HCT116 (cell line): ENCODE results near the gene ZBTB7B. TPM values are rescaled to one million over a fixed set of nuclear protein-coding genes. Genes with fewer than 3 reads are reported as not detected.

Experiments
- ATAC-seq: fragments of 200-7000 bp; cut with Tn5 transposase; 2 replicates; pipeline ENCODE4 v1.9.1; 2020; ENCODE audit warnings: mild to moderate bottlenecking, moderate library complexity
- BruUV-seq: library from RNA; stranded (reverse); fragments of 400-500 nt; replicated peaks from 2 replicates; lab custom pipeline; 2021; lab: Mats Ljungman, UMichigan
- CTCF ChIA-PET: fragments of 300-600 bp; sonication (Branson Sonifier 250); formaldehyde crosslinking; loops from one replicate; lab custom pipeline; 2021; ENCODE audit warnings: antibody characterized with exemption; lab: Charles Lee
- POLR2A ChIA-PET: fragments of 300-600, 350-600 bp; sonication (Branson Sonifier 250); formaldehyde crosslinking; loops from one replicate; lab custom pipeline; 2021; ENCODE audit warnings: antibody characterized with exemption; lab: Charles Lee
- RAD21 ChIA-PET, 2 experiments: fragments of 300-600 bp; sonication (Branson Sonifier 250); formaldehyde crosslinking; loops; one replicate each; lab custom pipeline; 2023; ENCODE audit warnings: low total read pairs in 2 of 2; ENCODE audit not compliant: uncharacterized antibody in 2 of 2, unreplicated experiment in 2 of 2, low non-redundant PET in 1 of 2; lab: Charles Lee
- DNase-seq: peaks from one replicate; pipeline ENCODE4 v3.0.0-alpha.2; 2010; ENCODE audit warnings: low read depth, low spot score
- H2AFZ ChIP-seq: fragments of 200-600 bp; shearing (Covaris generic), sonication (generic); 2 replicates; pipeline ENCODE4 v1.6.1; 2017; ENCODE audit warnings: low read depth, mixed run types, mixed read lengths, antibody characterized with exemption, low read length; ENCODE audit not compliant: poor library complexity, severe bottlenecking
- H3K27ac ChIP-seq: 2 replicates; pipeline ENCODE4 v1.5.1; 2012; ENCODE audit warnings: low read depth, low read length
- H3K27me3 ChIP-seq: fragments of 200-600 bp; sonication (generic); 2 replicates; pipeline ENCODE4 v1.6.1; 2016; ENCODE audit warnings: mixed run types, low read length, mixed read lengths; ENCODE audit not compliant: insufficient read depth
- H3K36me3 ChIP-seq, 2 experiments: fragments of 200-500 bp in 1 of 2; fragments of 200-600 bp in 1 of 2; sonication (Bioruptor generic) in 1 of 2; sonication (generic) in 1 of 2; 2 replicates each; pipeline versions ENCODE4 v1.5.1 to v1.6.1; 2014 to 2016; ENCODE audit warnings: low read length in 2 of 2, inconsistent platforms in 1 of 2, mixed read lengths in 1 of 2, mixed run types in 1 of 2; ENCODE audit not compliant: insufficient read depth in 2 of 2, control insufficient read depth in 1 of 2
- H3K4me1 ChIP-seq, 2 experiments: fragments of 200-600 bp in 1 of 2; sonication (generic) in 1 of 2; 2 replicates each; pipeline versions ENCODE4 v1.5.1 to v1.6.1; 2012 to 2017; ENCODE audit warnings: low read length in 2 of 2, inconsistent platforms in 1 of 2, mild to moderate bottlenecking in 1 of 2, mixed read lengths in 1 of 2, mixed run types in 1 of 2, moderate library complexity in 1 of 2; ENCODE audit not compliant: insufficient read depth in 2 of 2, control insufficient read depth in 1 of 2
- H3K4me2 ChIP-seq: fragments of 200-600 bp; sonication (generic); 2 replicates; pipeline ENCODE4 v1.6.1; 2017; ENCODE audit warnings: mixed run types, low read length, mixed read lengths
- H3K4me3 ChIP-seq, 2 experiments: fragments of 200-600 bp in 1 of 2; sonication (generic) in 1 of 2; replicated peaks in 1 of 2; 2 replicates each; pipeline ENCODE4 v1.5.1; 2011 to 2016; ENCODE audit warnings: low read length in 2 of 2, control low read depth in 1 of 2, low read depth in 1 of 2, mild to moderate bottlenecking in 1 of 2, mixed read lengths in 1 of 2, mixed run types in 1 of 2
- H3K79me2 ChIP-seq: fragments of 200-600 bp; sonication (generic); 2 replicates; pipeline ENCODE4 v1.6.1; 2017; ENCODE audit warnings: mild to moderate bottlenecking, mixed run types, low read length, moderate library complexity, mixed read lengths; ENCODE audit not compliant: insufficient read depth
- H3K9ac ChIP-seq: fragments of 200-600 bp; sonication (generic); 2 replicates; pipeline ENCODE4 v1.6.1; 2016; ENCODE audit warnings: low read length, mixed read lengths
- H3K9me2 ChIP-seq: fragments of 200-600 bp; sonication (generic), shearing (Covaris generic); 2 replicates; pipeline ENCODE4 v1.6.1; 2017; ENCODE audit warnings: mixed run types, mild to moderate bottlenecking, moderate library complexity; ENCODE audit not compliant: insufficient read depth
- H3K9me3 ChIP-seq, 2 experiments: fragments of 200-500 bp in 1 of 2; fragments of 200-600 bp in 1 of 2; sonication (Bioruptor generic) in 1 of 2; sonication (generic) in 1 of 2; 2 replicates each; pipeline ENCODE4 v1.6.1; 2014 to 2017; ENCODE audit warnings: low read length in 2 of 2, mixed read lengths in 2 of 2, inconsistent platforms in 1 of 2, low read depth in 1 of 2, mild to moderate bottlenecking in 1 of 2, mixed run types in 1 of 2, moderate library complexity in 1 of 2; ENCODE audit not compliant: control insufficient read depth in 1 of 2, insufficient read depth in 1 of 2
- H4K20me1 ChIP-seq: fragments of 200-600 bp; sonication (generic), shearing (Covaris generic); 2 replicates; pipeline ENCODE4 v1.6.1; 2017; ENCODE audit warnings: mixed run types, mild to moderate bottlenecking, moderate library complexity; ENCODE audit not compliant: insufficient read depth
- ATF3 ChIP-seq: IDR thresholded peaks from 2 replicates; pipeline ENCODE4 v1.6.1; 2012
- CBX3 ChIP-seq: IDR thresholded peaks from 2 replicates; pipeline ENCODE4 v1.6.1; 2012; ENCODE audit warnings: low read depth
- CEBPB ChIP-seq: IDR thresholded peaks from 2 replicates; pipeline ENCODE4 v1.6.1; 2012; ENCODE audit warnings: low read depth
- EGR1 ChIP-seq: IDR thresholded peaks from 2 replicates; pipeline ENCODE4 v1.6.1; 2012; ENCODE audit warnings: low read depth
- ELF1 ChIP-seq: IDR thresholded peaks from 2 replicates; pipeline ENCODE4 v1.6.1; 2012; ENCODE audit warnings: low read depth, borderline replicate concordance
- FOSL1 ChIP-seq: IDR thresholded peaks from 2 replicates; pipeline ENCODE4 v1.6.1; 2012; ENCODE audit warnings: low read depth
- JUND ChIP-seq: IDR thresholded peaks from 2 replicates; pipeline ENCODE4 v1.6.1; 2012
- MAX ChIP-seq: IDR thresholded peaks from 2 replicates; pipeline ENCODE4 v1.6.1; 2012
- POLR2A ChIP-seq: IDR thresholded peaks from 2 replicates; pipeline ENCODE4 v1.7.0; 2011; ENCODE audit warnings: borderline replicate concordance; ENCODE audit not compliant: insufficient read depth, insufficient read length; ENCODE audit errors: extremely low read depth
- POLR2AphosphoS5 ChIP-seq: IDR thresholded peaks from 2 replicates; pipeline ENCODE4 v1.6.1; 2011; ENCODE audit warnings: mild to moderate bottlenecking, low read depth, low read length, moderate library complexity
- RAD21 ChIP-seq: IDR thresholded peaks from 2 replicates; pipeline ENCODE4 v1.6.1; 2012; ENCODE audit warnings: low read depth, mild to moderate bottlenecking
- REST ChIP-seq: IDR thresholded peaks from 2 replicates; pipeline ENCODE4 v1.6.1; 2012; ENCODE audit warnings: low read depth
- SIN3A ChIP-seq: IDR thresholded peaks from 2 replicates; pipeline ENCODE4 v1.6.1; 2012; ENCODE audit warnings: low read depth
- SRF ChIP-seq: IDR thresholded peaks from 2 replicates; pipeline ENCODE4 v1.6.1; 2012; ENCODE audit warnings: low read depth
- TCF7L2 ChIP-seq: IDR thresholded peaks from 2 replicates; pipeline ENCODE4 v1.7.0; 2011; ENCODE audit warnings: borderline replicate concordance, inconsistent platforms; ENCODE audit not compliant: insufficient read depth, insufficient read length; ENCODE audit errors: extremely low read depth
- ZFX ChIP-seq: fragments of 450-650 bp; IDR thresholded peaks from 2 replicates; pipeline ENCODE4 v1.6.1; 2017
- ZNF274 ChIP-seq: fragments of 200-500 bp; sonication (Bioruptor generic); IDR thresholded peaks from 2 replicates; pipeline ENCODE4 v1.6.1; 2014; ENCODE audit warnings: mild to moderate bottlenecking, low read depth, low read length, inconsistent platforms
- intact Hi-C: fragments of 100-400 bp; cut with micrococcal nuclease; formaldehyde crosslinking; loops from 2 replicates; pipeline ENCODE4 v1.10.0; 2022
- total RNA-seq: library from RNA; stranded (reverse); gene quantifications from one replicate; pipeline ENCODE4 v1.2.1, GENCODE V29; 2021; ENCODE audit not compliant: unreplicated experiment

Gene ZBTB7B
- total RNA-seq, 1 experiment from 2014 or later = 57.0 TPM

DNA sequence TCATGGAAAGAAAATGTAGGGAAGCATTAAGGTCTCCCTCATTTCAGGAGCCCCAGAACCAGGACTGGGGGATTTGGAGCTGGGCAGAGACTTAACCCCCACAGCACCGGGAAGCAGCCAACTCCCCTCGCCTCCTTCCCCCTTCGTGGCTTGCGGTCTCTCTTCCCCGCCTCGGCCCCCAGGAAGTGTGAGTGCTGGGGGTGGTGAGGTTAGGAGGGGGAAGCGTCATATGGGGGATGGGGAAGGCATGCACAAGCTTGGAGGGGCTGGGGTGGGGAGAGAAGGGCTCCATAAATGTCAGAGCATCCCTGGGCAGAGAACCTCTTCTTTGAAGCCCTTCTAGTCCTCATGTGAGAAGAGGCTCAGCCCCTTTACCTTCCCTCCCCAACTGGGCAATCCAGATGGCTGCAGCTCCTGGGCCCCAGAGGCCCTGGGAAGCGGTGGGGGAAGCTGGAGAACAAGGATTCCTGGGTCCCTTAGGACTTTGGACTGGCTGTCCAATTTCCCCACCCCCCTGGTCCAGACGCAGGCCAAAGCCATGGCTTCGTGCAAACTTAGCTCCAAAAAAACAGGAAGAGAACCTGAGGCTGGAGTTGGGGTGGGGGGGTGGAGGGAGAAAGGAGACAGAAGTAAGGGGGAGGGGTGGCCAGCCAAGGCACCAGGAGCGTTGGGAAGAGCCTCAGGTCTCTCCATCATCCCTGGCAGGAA is 7.8 kb downstream of the ZBTB7B start (continued):
- TF ChIP-seq MAX = no peak
- TF ChIP-seq ZFX = no peak
- no peak for TF ChIP-seq ZNF274

GRCh38 chr1:155011004-155011416 is 8.4 kb downstream of the ZBTB7B start:
- Histone ChIP-seq H3K27me3 (no peaks in the 10 kb centered on the region), H3K9ac (no peak overlapping the region), H2AFZ (no peak overlapping the region), H3K27ac (no peak overlapping the region), H3K9me2 (no peaks in the 10 kb centered on the region), H4K20me1 (no peaks in the 10 kb centered on the region), H3K79me2 (peaks cover 68% of the 10 kb centered on the region), H3K36me3 (peaks cover 10 to 18% of the 10 kb centered on the region in 2 experiments; a peak in 3 of 4 replicates), H3K9me3 (no peaks in the 10 kb centered on the region), H3K4me1 (peaks cover 7 to 63% of the 10 kb centered on the region in 2 experiments), H3K4me3 (no peak overlapping the region), H3K4me2 (no peak overlapping the region)
- BruUV-seq = no TSS peak
- DNase-seq (no peak), ATAC-seq (no peak)
- ChIA-PET POLR2A (no interaction called here), CTCF (no interaction called here), RAD21 (interaction anchor here in 1 of 2 experiments (1.1 kb wide), 1 partner anchor 33 kb away, joined by 4 read pairs; no protein-coding TSS in a partner anchor)
- no peak for TF ChIP-seq POLR2AphosphoS5
- no peak for TF ChIP-seq RAD21
- TF ChIP-seq FOSL1 = no peak
- TF ChIP-seq SRF = no peak
- no peak for TF ChIP-seq ATF3
- no peak for TF ChIP-seq JUND
- TF ChIP-seq CBX3 = no peak
- TF ChIP-seq SIN3A = no peak
- TF ChIP-seq POLR2A = no peak
- no peak for TF ChIP-seq EGR1
- TF ChIP-seq REST = no peak
- TF ChIP-seq TCF7L2 = no peak
- TF ChIP-seq ELF1 = no peak
- TF ChIP-seq CEBPB = no peak
- intact Hi-C loops = no loop called here
